Keratinocyte (primary cell): ENCODE results near the gene KCNN1.

Source experiments
- EZH2 ChIP-seq: IDR thresholded peaks from one replicate; pipeline ENCODE4 v1.6.1; 2012; ENCODE audit warnings: inconsistent platforms, mild to moderate bottlenecking, low read length, moderate library complexity
- TF ChIP-seq, protein P1 (sequence below), 3 experiments: IDR thresholded peaks in 1 of 3; conservative IDR thresholded peaks in 1 of 3; optimal IDR thresholded peaks in 1 of 3; 2 replicates in 2 of 3; 3 replicates in 1 of 3; pipeline versions ENCODE3 to v1.5.1; 2011; ENCODE audit warnings: low read length in 3 of 3, mild to moderate bottlenecking in 3 of 3, moderate library complexity in 2 of 3, control low read depth in 1 of 3, inconsistent platforms in 1 of 3; ENCODE audit not compliant: insufficient read depth in 2 of 3; ENCODE audit errors: extremely low read depth in 1 of 3

DNA sequence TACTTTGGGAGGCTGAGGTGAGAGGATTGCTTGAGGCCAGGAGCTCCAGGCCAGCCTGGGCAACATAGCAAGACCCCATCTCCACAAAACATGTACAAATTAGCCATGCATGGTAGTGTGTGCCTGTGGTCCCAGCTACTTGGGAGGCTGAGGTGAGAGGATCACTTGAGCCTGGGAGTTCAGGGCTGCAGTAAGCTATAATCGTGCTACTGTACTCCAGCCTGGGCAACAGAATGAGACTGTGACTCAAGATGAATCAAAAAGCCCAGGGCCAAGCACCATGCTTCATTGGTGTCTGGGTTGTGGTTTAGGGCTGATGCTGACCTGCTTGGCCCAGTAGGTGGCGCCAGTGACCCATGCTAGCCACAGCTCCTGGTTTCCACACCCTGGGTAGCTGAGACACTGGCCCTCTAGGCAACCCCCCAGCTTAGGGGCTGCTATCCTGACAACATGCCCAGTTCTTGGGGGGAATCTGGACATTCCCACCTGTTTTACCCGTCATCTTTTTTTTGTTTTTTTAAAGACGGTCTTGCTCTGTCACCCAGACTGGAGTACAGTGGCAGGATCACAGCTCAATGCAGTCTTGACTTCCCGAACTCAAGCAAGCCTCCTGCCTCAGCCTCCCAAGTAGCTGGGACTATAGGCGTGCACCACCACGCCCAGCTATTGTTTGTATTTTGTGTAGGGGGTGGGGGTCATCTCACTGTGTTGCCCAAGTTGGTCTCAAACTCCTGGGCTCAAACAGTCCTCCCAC is 28.6 kb upstream of the KCNN1 start:
- TF ChIP-seq, protein P1, sequence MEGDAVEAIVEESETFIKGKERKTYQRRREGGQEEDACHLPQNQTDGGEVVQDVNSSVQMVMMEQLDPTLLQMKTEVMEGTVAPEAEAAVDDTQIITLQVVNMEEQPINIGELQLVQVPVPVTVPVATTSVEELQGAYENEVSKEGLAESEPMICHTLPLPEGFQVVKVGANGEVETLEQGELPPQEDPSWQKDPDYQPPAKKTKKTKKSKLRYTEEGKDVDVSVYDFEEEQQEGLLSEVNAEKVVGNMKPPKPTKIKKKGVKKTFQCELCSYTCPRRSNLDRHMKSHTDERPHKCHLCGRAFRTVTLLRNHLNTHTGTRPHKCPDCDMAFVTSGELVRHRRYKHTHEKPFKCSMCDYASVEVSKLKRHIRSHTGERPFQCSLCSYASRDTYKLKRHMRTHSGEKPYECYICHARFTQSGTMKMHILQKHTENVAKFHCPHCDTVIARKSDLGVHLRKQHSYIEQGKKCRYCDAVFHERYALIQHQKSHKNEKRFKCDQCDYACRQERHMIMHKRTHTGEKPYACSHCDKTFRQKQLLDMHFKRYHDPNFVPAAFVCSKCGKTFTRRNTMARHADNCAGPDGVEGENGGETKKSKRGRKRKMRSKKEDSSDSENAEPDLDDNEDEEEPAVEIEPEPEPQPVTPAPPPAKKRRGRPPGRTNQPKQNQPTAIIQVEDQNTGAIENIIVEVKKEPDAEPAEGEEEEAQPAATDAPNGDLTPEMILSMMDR (optimal IDR thresholded peaks at IDR 0.05 in 1 of 3, IDR thresholded peaks at IDR 0.05 in 1 of 3, conservative IDR thresholded peaks at IDR 0.05 in 1 of 3; ENCODE audit: extremely low read depth in 1 of 3, insufficient read depth in 2 of 3, low read length in 3 of 3), result peak; percentile 96 to 99 (median 97)
- TF ChIP-seq EZH2, result no peak
